GM06990 (cell line): Measurements from ENCODE around the gene UBE2H.
"Not testable (repeated sequence)": the region's sequence is repeated elsewhere in the genome, so short reads cannot be mapped to it uniquely, and the experiment has no call there.

Source experiments
- DNase-seq: peaks from one replicate; pipeline ENCODE4 v3.0.0-alpha.2; 2011; ENCODE audit not compliant: insufficient read length; ENCODE audit errors: extremely low read depth
- H3K27me3 ChIP-seq: replicated peaks from 2 replicates; pipeline ENCODE4 v1.6.0; 2011; ENCODE audit warnings: low read length; ENCODE audit not compliant: control insufficient read depth, insufficient read depth
- H3K36me3 ChIP-seq: 2 replicates; pipeline ENCODE4 v1.5.1; 2011; ENCODE audit warnings: low read length; ENCODE audit not compliant: control insufficient read depth, insufficient read depth
- H3K4me3 ChIP-seq: replicated peaks from 2 replicates; pipeline ENCODE4 v1.5.1; 2011; ENCODE audit warnings: low read depth, mild to moderate bottlenecking, control low read depth, low read length
- TF ChIP-seq, protein P1 (sequence below): IDR thresholded peaks from 2 replicates; pipeline ENCODE4 v1.5.1; 2011; ENCODE audit warnings: low read length, control low read depth, mild to moderate bottlenecking, inconsistent platforms; ENCODE audit not compliant: insufficient read depth, poor library complexity, severe bottlenecking

Gene UBE2H

DNA sequence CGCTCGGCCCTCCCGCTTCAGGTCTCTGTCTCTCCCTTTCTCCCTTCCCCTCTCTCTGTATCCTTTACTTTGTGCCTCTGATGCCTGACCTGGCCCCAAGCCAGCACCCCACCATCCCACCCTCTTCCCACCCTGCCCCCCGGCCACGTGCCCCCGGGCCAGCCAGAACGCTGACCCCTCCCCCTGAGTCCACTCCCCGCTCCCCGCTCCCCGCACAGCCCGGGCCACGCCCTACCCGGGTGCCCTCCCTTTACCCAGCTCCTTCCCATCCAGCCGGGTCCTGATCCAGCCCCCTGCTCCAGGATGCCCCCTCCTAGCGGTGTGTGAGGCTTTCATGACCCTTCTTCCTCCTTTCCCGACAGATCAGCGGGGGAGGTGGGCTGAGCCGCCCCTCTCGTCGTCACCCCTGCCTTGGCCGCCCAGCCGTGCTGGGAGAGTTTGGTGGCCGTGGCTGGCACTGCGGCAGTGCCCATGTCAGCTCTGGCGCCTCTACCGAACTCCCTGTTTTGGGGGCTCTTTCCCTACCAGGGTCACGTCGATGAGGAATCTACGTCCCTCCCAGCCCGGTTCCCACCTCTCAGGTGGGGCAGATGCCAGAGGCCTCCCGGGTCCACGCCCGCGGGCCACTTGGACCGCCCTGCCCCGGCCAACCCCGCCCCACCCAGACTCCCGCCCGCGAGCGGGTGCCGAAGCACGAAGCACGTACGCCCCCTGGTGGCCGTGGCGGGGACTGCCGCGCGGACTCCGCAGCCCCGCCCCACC lies 127.4 kb downstream of the UBE2H start:
- TF ChIP-seq, protein P1, sequence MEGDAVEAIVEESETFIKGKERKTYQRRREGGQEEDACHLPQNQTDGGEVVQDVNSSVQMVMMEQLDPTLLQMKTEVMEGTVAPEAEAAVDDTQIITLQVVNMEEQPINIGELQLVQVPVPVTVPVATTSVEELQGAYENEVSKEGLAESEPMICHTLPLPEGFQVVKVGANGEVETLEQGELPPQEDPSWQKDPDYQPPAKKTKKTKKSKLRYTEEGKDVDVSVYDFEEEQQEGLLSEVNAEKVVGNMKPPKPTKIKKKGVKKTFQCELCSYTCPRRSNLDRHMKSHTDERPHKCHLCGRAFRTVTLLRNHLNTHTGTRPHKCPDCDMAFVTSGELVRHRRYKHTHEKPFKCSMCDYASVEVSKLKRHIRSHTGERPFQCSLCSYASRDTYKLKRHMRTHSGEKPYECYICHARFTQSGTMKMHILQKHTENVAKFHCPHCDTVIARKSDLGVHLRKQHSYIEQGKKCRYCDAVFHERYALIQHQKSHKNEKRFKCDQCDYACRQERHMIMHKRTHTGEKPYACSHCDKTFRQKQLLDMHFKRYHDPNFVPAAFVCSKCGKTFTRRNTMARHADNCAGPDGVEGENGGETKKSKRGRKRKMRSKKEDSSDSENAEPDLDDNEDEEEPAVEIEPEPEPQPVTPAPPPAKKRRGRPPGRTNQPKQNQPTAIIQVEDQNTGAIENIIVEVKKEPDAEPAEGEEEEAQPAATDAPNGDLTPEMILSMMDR = peak; percentile 54
- DNase-seq = peak; percentile 85
- H3K4me3 ChIP-seq = peak overlapping the region; percentile 82

DNA sequence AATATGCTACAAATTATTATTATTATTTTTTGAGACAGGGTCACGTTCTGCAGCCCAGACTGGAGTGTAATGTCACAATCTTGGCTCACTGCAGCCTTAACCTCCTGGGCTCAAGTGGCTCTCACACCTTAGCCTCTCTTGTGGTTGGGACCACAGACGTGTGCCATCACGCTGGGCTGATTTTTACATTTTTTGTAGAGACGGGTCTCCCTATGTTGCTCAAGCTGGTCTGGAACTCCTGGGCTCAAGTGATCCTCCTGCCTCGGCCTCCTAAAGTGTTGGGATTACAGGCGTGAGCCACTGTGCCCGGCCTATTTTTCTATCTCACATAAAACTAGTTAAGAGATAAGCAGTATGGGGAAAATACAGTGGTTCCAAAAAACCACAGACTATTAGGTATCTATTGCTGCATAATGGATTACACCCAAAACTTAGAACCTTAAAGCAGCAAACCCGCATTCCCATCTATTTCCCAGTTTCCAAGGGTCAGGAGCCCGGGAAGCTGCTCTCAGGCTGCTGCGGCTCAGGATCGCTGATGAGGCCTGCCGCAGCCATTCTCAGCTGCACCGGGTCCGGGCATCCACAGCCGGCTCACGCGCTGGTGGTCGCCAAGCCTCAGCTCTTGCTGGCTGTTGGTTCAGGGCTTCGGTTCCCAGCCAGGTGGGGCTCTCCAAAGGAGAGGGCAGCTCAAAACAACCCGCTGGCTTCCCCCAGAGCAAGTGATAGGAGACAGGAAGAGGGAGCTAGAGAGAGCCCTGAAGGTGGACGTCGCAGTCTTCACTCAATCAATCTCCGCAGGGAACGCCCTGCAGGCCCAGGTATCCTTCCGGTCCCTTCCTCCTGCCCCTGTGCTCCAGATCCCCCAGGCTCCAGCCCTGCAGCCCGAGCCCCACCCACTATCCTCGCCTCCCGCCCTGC lies 128.2 kb downstream of the UBE2H start:
- TF ChIP-seq, protein P1 = peak; percentile 54
- DNase-seq = peak; percentile 60
- Histone ChIP-seq H3K4me3 (peak overlapping the region; percentile 82), H3K36me3 (no peaks in the 10 kb centered on the region; the same call in none of the 2 replicates), H3K27me3 (no peaks in the 10 kb centered on the region)

More for the DNA sequence above, 127.4 kb downstream of the UBE2H start:
- Histone ChIP-seq H3K27me3 (no peaks in the 10 kb centered on the region), H3K36me3 (no peaks in the 10 kb centered on the region; the same call in none of the 2 replicates)

DNA sequence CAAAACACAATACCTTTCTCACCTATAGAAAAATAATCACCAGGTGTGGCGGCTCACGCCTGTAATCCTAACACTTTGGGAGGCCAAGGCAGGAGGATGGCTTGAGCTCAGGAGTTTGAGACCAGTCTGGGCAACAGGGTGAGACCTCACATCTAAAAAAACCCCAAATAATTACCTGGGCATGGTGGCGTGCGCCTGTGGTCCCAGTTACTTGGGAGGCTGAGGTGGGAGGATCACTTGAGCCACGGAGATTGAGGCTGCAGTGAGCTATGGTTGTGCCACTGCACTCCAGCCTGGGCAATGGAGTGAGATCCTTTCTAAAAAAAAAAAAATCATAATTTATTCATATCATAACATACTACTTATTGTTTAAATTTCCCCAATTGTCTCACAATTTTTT lies 129.6 kb downstream of the UBE2H start:
- H3K4me3 ChIP-seq, H3K36me3 ChIP-seq, DNase-seq, H3K27me3 ChIP-seq: not testable (repeated sequence)

DNA sequence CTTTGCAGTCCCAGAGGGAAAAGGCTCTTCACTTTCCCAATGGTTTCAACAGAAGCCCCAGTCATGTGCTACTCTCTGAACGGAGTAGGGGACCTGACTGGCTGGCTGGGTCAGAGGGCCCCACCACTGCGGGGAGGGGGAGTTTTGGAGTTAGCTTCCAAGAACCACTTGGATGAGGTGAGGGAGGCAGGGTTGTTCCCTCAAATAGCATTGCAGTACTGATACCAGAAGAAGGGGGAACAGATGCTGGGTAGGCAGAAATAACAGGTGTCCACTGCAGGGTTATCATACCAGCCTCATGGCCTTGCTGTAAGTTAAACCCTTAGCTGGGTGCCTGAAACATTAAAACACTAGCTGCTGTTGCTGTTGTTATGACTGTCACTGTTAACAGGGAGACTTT lies 131.3 kb downstream of the UBE2H start:
- DNase-seq = no peak
- TF ChIP-seq, protein P1 = no peak
- Histone ChIP-seq H3K4me3 (no peak overlapping the region), H3K27me3 (no peaks in the 10 kb centered on the region), H3K36me3 (no peaks in the 10 kb centered on the region)

DNA sequence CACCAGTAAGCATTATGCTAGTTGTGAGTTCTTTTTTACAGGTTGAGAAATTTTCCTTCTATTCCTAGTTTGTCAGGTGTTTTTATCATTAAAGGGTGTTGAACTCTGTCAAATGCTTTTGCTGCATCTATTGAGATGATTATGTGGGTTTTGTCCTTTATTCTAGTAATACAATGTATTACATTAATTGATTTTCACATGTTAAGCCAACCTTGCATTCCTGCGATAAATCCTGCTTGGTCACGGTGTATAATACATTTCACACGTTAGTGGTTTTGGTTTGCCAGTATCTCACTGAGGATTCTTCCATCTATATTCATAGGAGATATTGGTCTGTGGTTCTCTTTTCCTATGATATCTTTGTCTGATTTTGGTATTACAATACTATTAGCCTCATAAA lies 136.0 kb downstream of the UBE2H start:
- H3K27me3 ChIP-seq = no peaks in the 10 kb centered on the region
- TF ChIP-seq, protein P1 = no peak
- no peaks in the 10 kb centered on the region for H3K36me3 ChIP-seq
- no peak overlapping the region for H3K4me3 ChIP-seq
- no peak for DNase-seq

DNA sequence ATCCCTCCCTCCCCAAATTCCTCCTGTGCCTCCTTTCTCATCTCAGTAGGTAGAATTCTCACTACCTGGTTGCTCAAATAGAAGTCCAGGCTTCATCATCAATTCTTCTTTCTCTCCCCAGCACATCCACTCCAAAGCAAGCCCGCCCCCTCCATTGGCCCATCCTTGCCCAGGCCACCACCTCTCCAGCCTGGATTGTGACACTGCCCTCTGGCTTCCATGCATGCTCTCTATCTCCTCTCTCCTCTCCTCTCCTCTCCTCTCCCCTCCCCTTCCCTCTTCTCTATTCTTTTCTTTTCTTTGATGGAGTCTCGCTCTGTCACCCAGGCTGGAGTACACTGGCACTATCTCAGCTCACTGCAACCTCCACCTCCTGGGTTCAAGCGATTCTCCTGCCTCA lies 144.9 kb downstream of the UBE2H start:
- no peaks in the 10 kb centered on the region for H3K27me3 ChIP-seq
- no peak overlapping the region for H3K4me3 ChIP-seq
- TF ChIP-seq, protein P1 = no peak
- no peak for DNase-seq
- no peaks in the 10 kb centered on the region for H3K36me3 ChIP-seq
